Amniotic stem cell (primary cell): Measurements from ENCODE around the gene MOGAT3.

Experiments used
- DNase-seq: peaks from one replicate; lab custom pipeline; 2025; lab: John Stamatoyannopoulos, UW

Gene MOGAT3

GRCh38 chr7:101200862-101201599 is at the start of gene MOGAT3:
MOGAT3 (minus strand) TSS chr7:101201036; CDS start chr7:101200854, 182 bp downstream.
- DNase-seq = no peak

GRCh38 chr7:101250324-101250723 is 49.5 kb upstream of the MOGAT3 start:
- no peak for DNase-seq

- DNase-seq = no peak
Observed at GRCh38 chr7:101248276-101248675, 47.4 kb upstream of the MOGAT3 start.

- DNase-seq = no peak
Observed at GRCh38 chr7:101245147-101245668, 44.4 kb upstream of the MOGAT3 start.

GRCh38 chr7:101244375-101245146 is 43.7 kb upstream of the MOGAT3 start, which contains the start of gene FIS1:
FIS1 (minus strand) TSS chr7:101245081; CDS start chr7:101245004, 77 bp downstream.
- DNase-seq = peak; percentile 82

- DNase-seq = no peak
Observed at GRCh38 chr7:101243646-101244374, 43.0 kb upstream of the MOGAT3 start.

- no peak for DNase-seq
Observed at GRCh38 chr7:101241443-101242349, 40.9 kb upstream of the MOGAT3 start.

GRCh38 chr7:101241015-101241363 is 40.2 kb upstream of the MOGAT3 start:
- DNase-seq = no peak

- no peak for DNase-seq
Observed at GRCh38 chr7:101240226-101241014, 39.6 kb upstream of the MOGAT3 start.

GRCh38 chr7:101239951-101240220 is 39.0 kb upstream of the MOGAT3 start:
- no peak for DNase-seq

- DNase-seq = no peak
Observed at GRCh38 chr7:101239191-101239950, 38.5 kb upstream of the MOGAT3 start.

GRCh38 chr7:101238226-101239182 is 37.7 kb upstream of the MOGAT3 start:
- DNase-seq = no peak

- DNase-seq = no peak
Observed at GRCh38 chr7:101237206-101238067, 36.6 kb upstream of the MOGAT3 start, which contains the start of gene CLDN15. CLDN15 (minus strand) TSS chr7:101237802; CDS start chr7:101237581, 221 bp downstream.

GRCh38 chr7:101236292-101236835 is 35.5 kb upstream of the MOGAT3 start:
- DNase-seq = no peak

- DNase-seq = no peak
Observed at GRCh38 chr7:101235522-101235921, 34.7 kb upstream of the MOGAT3 start.

- DNase-seq = no peak
Observed at GRCh38 chr7:101235050-101235449, 34.2 kb upstream of the MOGAT3 start.

GRCh38 chr7:101234636-101235035 is 33.8 kb upstream of the MOGAT3 start:
- no peak for DNase-seq
